Esophagus (tissue), 2 donors: ENCODE data around the gene PAXX. TPM values are rescaled to one million over a fixed set of nuclear protein-coding genes. Genes with fewer than 3 reads are reported as not detected.

Experiments
- H3K27ac ChIP-seq, 2 donors: one replicate each; pipeline ENCODE4 v1.5.1; 2013; ENCODE audit warnings: low read depth in 2 of 2, mild to moderate bottlenecking in 2 of 2, inconsistent platforms in 1 of 2, low read length in 1 of 2, moderate library complexity in 1 of 2
- H3K27me3 ChIP-seq, 2 donors: one replicate each; pipeline ENCODE4 v1.6.1; 2013; ENCODE audit warnings: low read length in 2 of 2, control low read depth in 1 of 2, mild to moderate bottlenecking in 1 of 2; ENCODE audit not compliant: insufficient read depth in 2 of 2, control insufficient read depth in 1 of 2
- H3K36me3 ChIP-seq, 2 donors: one replicate each; pipeline ENCODE4 v1.6.1; 2013; ENCODE audit warnings: low read length in 1 of 2; ENCODE audit not compliant: control insufficient read depth in 2 of 2, insufficient read depth in 2 of 2
- H3K4me1 ChIP-seq, 2 donors: one replicate each; pipeline ENCODE4 v1.6.1; 2013; ENCODE audit warnings: low read length in 1 of 2; ENCODE audit not compliant: control insufficient read depth in 2 of 2, insufficient read depth in 2 of 2
- H3K4me3 ChIP-seq, 2 donors: one replicate each; pipeline ENCODE4 v1.5.1; 2013; ENCODE audit warnings: low read length in 2 of 2, mild to moderate bottlenecking in 2 of 2, low read depth in 1 of 2, moderate library complexity in 1 of 2
- H3K9me3 ChIP-seq, 2 donors: one replicate each; pipeline ENCODE4 v1.6.1; 2013; ENCODE audit warnings: mild to moderate bottlenecking in 2 of 2, low read depth in 1 of 2, low read length in 1 of 2, moderate library complexity in 1 of 2; ENCODE audit not compliant: control insufficient read depth in 2 of 2, insufficient read depth in 1 of 2
- WGBS, 2 donors: extraction: QIAGEN DNeasy Blood & Tissue Kit; methylation state at CpG; one replicate each; pipeline ENCODE4 v1.1.7; 2013; 5-methylcytosine and 5-hydroxymethylcytosine counted together
- polyA plus RNA-seq, 2 donors: library from polyadenylated mRNA; stranded (reverse); fragments of 200-250 nt; gene quantifications; one replicate each; pipeline ENCODE4 v1.2.3, GENCODE V29; 2013
- donor health status: healthy with polysubstance abuse.
- donor health status: Bipolar disorder and iron deficiency.

PAXX gene
- polyA plus RNA-seq, 2 donors = 49.7 to 119 TPM

- H3K4me1 ChIP-seq = peaks cover 3 to 5% of the 10 kb centered on the region in 2 donors
- no peaks in the 10 kb centered on the region for H3K27me3 ChIP-seq
- H3K27ac ChIP-seq = no peak overlapping the region
- H3K4me3 ChIP-seq = no peak overlapping the region
- 88 to 91% methylated on average over 44 of the region's 44 CpGs for WGBS, 2 donors
- no peaks in the 10 kb centered on the region for H3K36me3 ChIP-seq
- no peaks in the 10 kb centered on the region for H3K9me3 ChIP-seq
These were observed 39.1 kb upstream of the PAXX start for GRCh38 chr9:136952876-136953770.

GRCh38 chr9:136953771-136954269 is 38.4 kb upstream of the PAXX start:
- 79 to 84% methylated on average over 18 to 19 of the region's 19 CpGs for WGBS, 2 donors

GRCh38 chr9:136954270-136955083 is 37.7 kb upstream of the PAXX start:
- peaks cover 0 to 5% of the 10 kb centered on the region in 2 donors for H3K4me1 ChIP-seq
- H3K27me3 ChIP-seq = no peaks in the 10 kb centered on the region
- no peak overlapping the region for H3K4me3 ChIP-seq
- 81 to 87% methylated on average over 25 of the region's 25 CpGs for WGBS, 2 donors
- no peak overlapping the region for H3K27ac ChIP-seq
- no peaks in the 10 kb centered on the region for H3K9me3 ChIP-seq
- H3K36me3 ChIP-seq = no peaks in the 10 kb centered on the region

More at GRCh38 chr9:136953771-136954269, 38.4 kb upstream of the PAXX start:
- Histone ChIP-seq H3K36me3 (no peaks in the 10 kb centered on the region), H3K27ac (no peak overlapping the region), H3K27me3 (no peaks in the 10 kb centered on the region), H3K4me3 (no peak overlapping the region), H3K4me1 (peaks cover 3 to 5% of the 10 kb centered on the region in 2 donors), H3K9me3 (no peaks in the 10 kb centered on the region)

GRCh38 chr9:136955202-136955942 is 36.9 kb upstream of the PAXX start:
- no peak overlapping the region for H3K27ac ChIP-seq
- H3K27me3 ChIP-seq = no peaks in the 10 kb centered on the region
- H3K36me3 ChIP-seq = no peaks in the 10 kb centered on the region
- no peak overlapping the region for H3K4me3 ChIP-seq
- no peaks in the 10 kb centered on the region for H3K9me3 ChIP-seq
- WGBS, 2 donors = 86 to 88% methylated on average over 14 of the region's 14 CpGs
- H3K4me1 ChIP-seq = peaks cover 0 to 1% of the 10 kb centered on the region in 2 donors

DNA sequence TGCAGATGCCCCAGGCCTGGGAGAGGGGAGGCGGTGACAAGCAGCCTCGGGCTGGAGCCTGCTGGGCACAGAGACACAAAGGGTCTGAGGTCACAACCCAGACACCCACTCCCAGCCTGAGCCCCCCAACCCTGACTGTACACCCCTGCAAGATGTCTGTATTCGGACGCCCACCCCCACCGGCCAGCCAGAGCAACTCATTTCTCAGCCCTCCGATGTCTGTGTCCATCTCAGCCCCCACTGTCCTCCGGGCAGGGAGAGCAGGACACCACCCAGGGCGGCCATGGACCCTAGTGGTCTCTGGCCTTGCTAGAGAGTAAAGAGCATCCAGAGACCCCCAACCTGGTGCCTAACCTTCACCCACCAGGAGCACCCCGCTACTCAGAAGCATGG is 36.3 kb upstream of the PAXX start:
- H3K36me3 ChIP-seq = no peaks in the 10 kb centered on the region

DNA sequence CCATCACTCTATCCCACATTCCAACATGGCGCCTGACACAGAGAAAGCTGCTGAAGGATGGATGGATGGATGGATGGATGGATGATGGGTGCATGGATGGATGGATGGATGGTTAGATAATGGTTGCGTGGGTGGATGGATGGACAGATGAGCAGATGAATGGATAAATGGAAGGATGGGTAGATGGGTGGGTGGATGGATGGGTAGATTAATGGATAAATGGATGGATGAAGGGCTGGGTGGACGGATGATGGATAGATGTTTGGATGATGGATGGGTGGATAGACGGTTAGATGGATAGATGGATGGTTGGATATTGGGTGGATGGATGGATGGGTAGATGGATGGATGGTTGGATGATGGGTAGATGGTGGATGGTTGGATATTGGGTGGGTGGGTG is 35.6 kb upstream of the PAXX start:
- Histone ChIP-seq H3K27ac (no peak overlapping the region), H3K36me3 (no peaks in the 10 kb centered on the region), H3K4me1 (peaks cover 4 to 7% of the 10 kb centered on the region in 2 donors), H3K4me3 (no peak overlapping the region), H3K9me3 (no peaks in the 10 kb centered on the region), H3K27me3 (no peaks in the 10 kb centered on the region)
- 97 to 99% methylated on average over 4 of the region's 4 CpGs for WGBS, 2 donors

More for the DNA sequence above, 36.3 kb upstream of the PAXX start:
- Histone ChIP-seq H3K4me1 (peaks cover under 1% of the 10 kb centered on the region in 2 donors), H3K27ac (no peak overlapping the region), H3K27me3 (no peaks in the 10 kb centered on the region), H3K9me3 (no peaks in the 10 kb centered on the region), H3K4me3 (no peak overlapping the region)
- 89 to 91% methylated on average over 8 to 9 of the region's 9 CpGs for WGBS, 2 donors

DNA sequence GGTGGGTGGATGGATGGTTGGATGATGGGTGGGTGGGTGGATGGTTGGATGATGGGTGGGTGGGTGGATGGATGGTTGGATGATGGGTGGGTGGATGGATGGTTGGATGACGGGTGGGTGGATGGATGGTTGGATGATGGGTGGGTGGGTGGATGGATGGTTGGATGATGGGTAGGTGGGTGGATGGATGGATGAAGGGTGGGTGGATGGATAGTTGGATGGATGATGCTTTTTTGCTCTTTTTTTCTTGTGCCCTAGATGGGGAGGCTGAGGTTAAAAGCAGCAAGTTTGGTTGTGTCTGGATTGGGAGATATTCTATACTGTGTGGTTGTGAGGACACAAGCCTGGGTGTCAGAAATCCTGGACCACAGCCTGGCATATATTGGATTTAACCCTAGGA is 34.8 kb upstream of the PAXX start:
- H3K27ac ChIP-seq = no peak overlapping the region
- WGBS, 2 donors = 93 to 97% methylated on average over 1 of the region's 1 CpG

GRCh38 chr9:136957901-136958300 is 34.3 kb upstream of the PAXX start:
- H3K4me1 ChIP-seq = peaks cover 6 to 9% of the 10 kb centered on the region in 2 donors
- no peaks in the 10 kb centered on the region for H3K36me3 ChIP-seq
- H3K4me3 ChIP-seq = no peak overlapping the region
- no peaks in the 10 kb centered on the region for H3K9me3 ChIP-seq
- no peak overlapping the region for H3K27ac ChIP-seq
- 92 to 93% methylated on average over 6 of the region's 6 CpGs for WGBS, 2 donors
- no peaks in the 10 kb centered on the region for H3K27me3 ChIP-seq

More for the DNA sequence above, 34.8 kb upstream of the PAXX start:
- H3K4me1 ChIP-seq = peaks cover 6 to 9% of the 10 kb centered on the region in 2 donors
- no peak overlapping the region for H3K4me3 ChIP-seq
- no peaks in the 10 kb centered on the region for H3K27me3 ChIP-seq
- H3K36me3 ChIP-seq = no peaks in the 10 kb centered on the region
- no peaks in the 10 kb centered on the region for H3K9me3 ChIP-seq

GRCh38 chr9:136958473-136958872 is 33.7 kb upstream of the PAXX start:
- peaks cover 6 to 9% of the 10 kb centered on the region in 2 donors for H3K4me1 ChIP-seq
- H3K4me3 ChIP-seq = no peak overlapping the region
- no peaks in the 10 kb centered on the region for H3K27me3 ChIP-seq
- H3K27ac ChIP-seq = no peak overlapping the region
- H3K36me3 ChIP-seq = no peaks in the 10 kb centered on the region
- no peaks in the 10 kb centered on the region for H3K9me3 ChIP-seq
- 85 to 95% methylated on average over 7 of the region's 7 CpGs for WGBS, 2 donors
